Sigmoid colon (tissue), 4 donors: ENCODE measurements around the gene MUC6.

ENCODE experiments used
- EP300 ChIP-seq, 4 donors: sonication (generic); formaldehyde crosslinking; IDR thresholded peaks; one replicate each; pipeline ENCODE4 v1.6.1; 2017; ENCODE audit warnings: antibody characterized with exemption in 4 of 4
- POLR2A ChIP-seq, 2 donors: fragments of 450-650 bp; IDR thresholded peaks; one replicate each; pipeline ENCODE4 v1.6.1; 2016; ENCODE audit warnings: antibody characterized with exemption in 2 of 2, mild to moderate bottlenecking in 2 of 2, moderate library complexity in 2 of 2
- TF ChIP-seq, protein P1 (sequence below), 4 experiments: fragments of 450-650 bp in 3 of 4; fragments of 200-600 bp in 1 of 4; IDR thresholded peaks; one replicate each; pipeline ENCODE4 v1.5.1; 2016 to 2019; ENCODE audit warnings: antibody characterized with exemption in 4 of 4, mild to moderate bottlenecking in 3 of 4, moderate library complexity in 2 of 4

DNA sequence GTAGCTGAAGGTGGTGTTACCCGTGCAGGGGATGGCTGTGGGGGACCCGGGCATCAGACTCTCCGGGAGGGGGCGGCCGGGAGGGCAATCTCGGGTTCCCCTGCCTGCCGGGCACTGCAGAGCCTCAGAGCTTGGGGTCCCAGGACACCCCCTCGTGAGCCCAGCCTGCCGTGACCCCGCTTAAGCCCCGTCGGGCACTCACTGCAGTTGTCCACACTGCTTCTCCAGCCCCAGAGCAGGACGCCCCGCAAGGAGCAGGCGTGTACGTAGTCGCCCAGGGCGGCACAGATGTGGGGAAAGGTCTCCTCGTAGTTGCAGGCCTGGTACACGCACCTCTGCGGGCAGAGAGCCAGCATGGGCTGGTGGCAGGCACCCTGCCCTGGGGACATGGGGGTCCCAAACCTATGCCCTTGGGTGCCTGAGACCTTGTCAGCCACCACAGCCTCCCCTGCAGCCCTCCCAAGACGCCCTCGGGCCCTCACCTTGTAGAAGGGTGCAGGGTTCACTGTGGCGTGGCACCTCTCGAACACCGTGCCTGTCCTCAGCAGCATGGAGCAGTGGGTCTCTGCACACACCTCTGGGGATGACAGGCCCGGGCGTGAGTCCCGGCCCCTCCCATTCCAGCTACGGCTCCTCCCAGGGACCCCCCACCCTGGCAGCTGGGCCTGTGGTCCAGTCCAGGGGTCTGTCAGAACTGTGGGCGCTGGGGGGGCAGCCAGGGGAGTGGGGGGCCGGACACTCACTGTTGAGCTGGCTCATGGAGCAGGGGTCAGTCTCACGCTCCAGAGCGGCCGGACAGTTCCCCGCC, 8.8 kb downstream of the MUC6 start:
- TF ChIP-seq, protein P1, sequence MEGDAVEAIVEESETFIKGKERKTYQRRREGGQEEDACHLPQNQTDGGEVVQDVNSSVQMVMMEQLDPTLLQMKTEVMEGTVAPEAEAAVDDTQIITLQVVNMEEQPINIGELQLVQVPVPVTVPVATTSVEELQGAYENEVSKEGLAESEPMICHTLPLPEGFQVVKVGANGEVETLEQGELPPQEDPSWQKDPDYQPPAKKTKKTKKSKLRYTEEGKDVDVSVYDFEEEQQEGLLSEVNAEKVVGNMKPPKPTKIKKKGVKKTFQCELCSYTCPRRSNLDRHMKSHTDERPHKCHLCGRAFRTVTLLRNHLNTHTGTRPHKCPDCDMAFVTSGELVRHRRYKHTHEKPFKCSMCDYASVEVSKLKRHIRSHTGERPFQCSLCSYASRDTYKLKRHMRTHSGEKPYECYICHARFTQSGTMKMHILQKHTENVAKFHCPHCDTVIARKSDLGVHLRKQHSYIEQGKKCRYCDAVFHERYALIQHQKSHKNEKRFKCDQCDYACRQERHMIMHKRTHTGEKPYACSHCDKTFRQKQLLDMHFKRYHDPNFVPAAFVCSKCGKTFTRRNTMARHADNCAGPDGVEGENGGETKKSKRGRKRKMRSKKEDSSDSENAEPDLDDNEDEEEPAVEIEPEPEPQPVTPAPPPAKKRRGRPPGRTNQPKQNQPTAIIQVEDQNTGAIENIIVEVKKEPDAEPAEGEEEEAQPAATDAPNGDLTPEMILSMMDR (IDR thresholded peaks at IDR 0.05), result no peak
- no peak for TF ChIP-seq POLR2A (IDR thresholded peaks at IDR 0.05)
- TF ChIP-seq EP300 (IDR thresholded peaks at IDR 0.05), result no peak
